HG03025 (cell line): ENCODE results near the gene CCSER1.
"Not testable (repeated sequence)": the region's sequence is repeated elsewhere in the genome, so short reads cannot be mapped to it uniquely, and the experiment has no call there.

Experiments
- ATAC-seq: cut with Tn5 transposase; IDR thresholded peaks from one replicate; pipeline ENCODE4 v1.9.1; 2021; ENCODE audit warnings: mild to moderate bottlenecking, moderate library complexity; ENCODE audit not compliant: unreplicated experiment, low FRiP score

Gene CCSER1

DNA sequence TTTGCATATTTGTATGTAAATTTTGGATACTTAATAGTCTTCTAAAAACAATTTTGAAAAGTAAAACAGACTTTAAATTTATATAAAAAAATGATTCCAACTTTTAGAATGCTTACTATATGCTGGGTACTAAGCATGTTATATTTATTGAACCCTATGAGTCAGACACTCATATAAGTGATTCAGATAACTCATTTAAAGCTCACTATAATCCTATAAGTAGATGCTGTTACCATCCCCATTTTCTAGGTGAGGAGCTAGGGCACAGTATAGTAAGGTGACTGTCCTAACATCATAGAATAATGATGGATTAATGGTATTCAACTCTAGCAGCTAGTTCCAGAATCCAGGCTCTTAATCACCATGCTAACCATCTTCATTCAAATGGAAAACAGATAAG lies 1299.5 kb downstream of the CCSER1 start:
- no peak for ATAC-seq

GRCh38 chr4:91427171-91427570 lies 1300.0 kb downstream of the CCSER1 start:
- ATAC-seq, result no peak

GRCh38 chr4:91434631-91435030 lies 1307.4 kb downstream of the CCSER1 start:
- ATAC-seq, result no peak

DNA sequence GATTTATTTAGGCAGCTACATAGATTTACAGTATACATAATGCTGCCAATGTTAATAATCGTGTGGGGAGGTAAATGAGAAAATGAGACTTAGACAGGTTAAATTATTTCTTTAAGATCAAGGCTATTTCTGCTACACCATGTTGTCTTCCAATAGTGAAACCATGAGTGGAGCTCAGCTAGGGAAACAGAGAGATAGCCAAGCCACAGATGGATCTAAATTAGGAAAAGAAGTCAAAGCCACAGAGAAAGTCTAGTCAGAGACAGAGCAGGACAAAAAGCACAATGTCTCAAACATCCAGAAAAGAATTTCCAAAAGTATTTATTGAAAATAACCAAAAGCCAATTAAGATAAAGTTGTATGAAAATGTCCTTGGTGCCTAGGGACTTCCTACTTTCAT lies 1309.4 kb downstream of the CCSER1 start:
- ATAC-seq, result no peak

- ATAC-seq, result no peak
These were observed 1320.0 kb downstream of the CCSER1 start for GRCh38 chr4:91447168-91447567.

GRCh38 chr4:91448668-91449330 lies 1321.6 kb downstream of the CCSER1 start:
- ATAC-seq, result no peak

DNA sequence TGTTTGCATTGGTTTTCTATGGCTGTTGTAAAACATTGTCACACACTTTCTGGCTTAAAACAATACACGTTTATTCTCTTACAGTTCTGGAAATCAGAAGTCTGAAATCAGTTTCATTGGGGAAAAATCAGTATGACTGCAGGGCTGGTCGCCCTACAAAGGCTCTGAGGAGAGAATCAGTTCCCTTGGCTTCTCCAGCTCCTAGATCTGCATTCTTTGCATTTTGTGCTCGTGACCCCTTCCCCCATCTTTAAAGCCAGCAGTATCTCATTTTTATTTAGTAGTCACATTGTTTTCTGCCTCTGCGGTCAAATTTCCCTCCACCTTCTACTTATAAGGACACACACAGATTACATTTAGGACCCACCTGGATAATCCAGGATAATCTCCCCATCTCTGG lies 1326.9 kb downstream of the CCSER1 start:
- no peak for ATAC-seq

DNA sequence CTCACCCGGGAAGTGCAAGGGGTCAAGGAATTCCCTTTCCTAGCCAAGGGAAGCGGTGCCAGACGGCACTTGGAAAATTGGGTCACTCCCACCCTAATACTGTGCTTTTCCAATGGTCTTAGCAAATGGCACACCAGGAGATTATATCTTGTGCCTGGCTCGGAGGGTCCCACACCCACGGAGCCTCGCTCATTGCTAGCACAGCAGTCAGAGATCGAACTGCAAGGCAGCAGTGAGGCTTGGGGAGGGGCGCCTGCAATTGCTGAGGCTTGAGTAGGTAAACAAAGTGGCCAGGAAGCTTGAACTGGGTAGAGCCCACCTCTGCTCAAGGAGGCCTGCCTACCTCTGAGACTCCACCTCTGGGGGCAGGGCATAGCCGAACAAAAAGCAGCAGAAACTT lies 1335.4 kb downstream of the CCSER1 start:
- not testable (repeated sequence) for ATAC-seq

DNA sequence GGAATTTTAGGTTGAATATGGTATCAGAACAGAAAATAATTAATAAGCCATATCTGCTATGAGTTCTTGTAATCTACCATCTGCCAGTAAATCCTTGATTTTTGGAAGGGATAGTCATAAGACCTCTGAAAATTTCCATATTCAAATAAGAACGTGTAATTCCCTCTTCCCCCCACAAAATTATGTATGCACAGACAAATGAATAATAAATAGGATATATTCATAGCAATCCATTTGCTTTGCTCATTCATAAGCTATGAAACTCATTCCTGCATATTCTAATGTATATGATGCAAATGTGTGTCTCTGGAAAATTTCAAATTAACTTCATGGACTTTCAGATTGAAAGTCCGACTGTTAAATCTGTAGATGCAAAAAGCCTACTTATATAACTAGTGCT lies 1343.5 kb downstream of the CCSER1 start:
- ATAC-seq, result no peak

- no peak for ATAC-seq
These were observed 1344.1 kb downstream of the CCSER1 start for GRCh38 chr4:91471280-91471679.

DNA sequence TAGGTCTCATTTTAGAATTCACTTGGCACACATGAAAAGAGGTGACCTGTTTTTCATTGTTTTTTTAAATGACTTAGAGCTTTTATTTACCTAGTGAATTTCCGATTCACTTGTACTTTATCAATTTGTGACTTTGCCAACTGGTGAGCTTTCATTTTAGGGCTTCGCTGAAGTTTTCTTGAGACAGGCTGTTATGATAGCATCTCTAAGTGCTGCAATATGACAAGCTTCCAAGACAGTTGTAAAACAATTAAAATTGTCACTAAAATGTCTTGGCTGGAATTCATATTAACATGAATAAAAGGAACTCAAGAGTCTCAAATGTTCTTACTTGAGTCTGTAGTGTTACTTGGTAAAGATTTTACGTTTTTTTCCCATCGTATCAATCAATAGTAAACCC lies 1344.9 kb downstream of the CCSER1 start:
- ATAC-seq, result no peak

DNA sequence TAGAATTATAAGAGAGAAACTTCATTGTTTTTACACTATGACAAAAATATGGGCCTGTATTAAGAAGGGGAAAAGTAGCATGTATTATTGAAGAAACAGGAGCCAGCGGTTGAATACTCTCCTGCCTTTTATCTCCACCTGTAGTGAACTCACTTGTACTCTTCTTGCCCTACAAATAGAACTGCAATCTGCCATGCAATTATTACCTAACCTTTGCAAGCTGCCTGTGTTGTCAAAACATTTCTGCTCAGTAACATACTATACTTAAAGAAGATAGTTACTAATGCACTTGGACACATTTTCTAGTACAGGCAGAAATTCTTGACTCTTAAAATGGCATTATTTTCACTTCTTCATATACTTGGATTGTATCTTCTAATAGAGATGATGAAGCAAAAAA lies 1358.2 kb downstream of the CCSER1 start:
- ATAC-seq, result no peak

GRCh38 chr4:91488946-91489345 lies 1361.8 kb downstream of the CCSER1 start:
- ATAC-seq, result no peak

GRCh38 chr4:91497892-91498291 lies 1370.7 kb downstream of the CCSER1 start:
- ATAC-seq, result no peak

DNA sequence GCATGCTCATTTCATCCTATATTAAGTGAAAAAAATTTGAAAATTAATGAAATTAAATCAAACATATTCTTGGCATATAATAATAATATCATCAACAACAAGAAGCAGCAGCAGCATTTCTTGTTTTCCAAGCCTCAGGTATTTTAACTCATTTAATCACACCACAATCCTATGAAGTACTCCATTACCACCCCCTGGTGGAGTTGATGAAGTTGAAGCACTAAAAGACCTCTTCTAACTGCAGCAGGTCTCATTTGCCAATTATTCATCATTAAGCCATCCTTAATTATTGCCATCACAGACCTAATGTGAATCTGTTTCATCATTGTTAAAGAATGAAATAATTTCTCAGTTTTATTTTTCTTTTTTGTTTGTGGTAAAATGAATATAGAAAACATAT lies 1375.2 kb downstream of the CCSER1 start:
- ATAC-seq, result no peak

GRCh38 chr4:91513326-91513725 lies 1386.1 kb downstream of the CCSER1 start:
- no peak for ATAC-seq

- ATAC-seq, result no peak
These were observed 1392.0 kb downstream of the CCSER1 start for GRCh38 chr4:91519155-91519554.

DNA sequence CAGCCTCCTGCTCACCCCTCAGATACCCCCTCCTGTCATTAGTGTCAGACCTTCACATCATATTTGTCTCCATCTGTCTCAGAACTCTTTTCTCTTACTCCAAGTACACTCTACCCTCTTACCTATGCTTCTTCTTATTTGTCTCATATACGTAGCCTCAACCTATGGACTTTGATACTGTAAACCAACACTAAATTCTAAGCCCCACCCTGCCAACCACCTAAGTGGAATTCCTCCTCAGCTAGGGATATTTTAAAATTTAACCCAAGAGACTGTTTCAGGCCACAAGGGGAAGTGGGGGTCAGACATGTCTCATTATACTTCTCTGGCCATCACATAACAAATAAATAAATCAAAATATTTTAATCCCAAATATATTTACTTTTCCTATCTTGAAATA lies 1398.4 kb downstream of the CCSER1 start:
- ATAC-seq, result no peak

DNA sequence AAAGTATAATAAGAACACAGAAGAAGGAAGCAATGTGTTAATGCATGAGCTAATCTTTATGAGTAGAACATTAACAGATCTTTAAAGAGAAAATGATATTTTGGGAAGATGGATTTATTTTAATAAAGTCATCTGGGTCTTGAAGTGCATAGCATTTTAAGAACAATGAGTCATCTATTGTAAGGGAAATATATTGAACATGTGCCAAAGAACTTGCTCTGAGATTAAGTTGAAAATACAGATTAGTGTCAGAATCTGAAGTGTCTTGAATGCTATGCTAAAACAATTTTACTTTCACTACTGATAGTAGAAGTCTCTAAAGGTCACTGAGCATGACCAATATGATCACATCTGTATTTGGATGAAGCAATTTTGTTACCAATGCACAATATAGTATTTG lies 1399.9 kb downstream of the CCSER1 start:
- ATAC-seq, result no peak

DNA sequence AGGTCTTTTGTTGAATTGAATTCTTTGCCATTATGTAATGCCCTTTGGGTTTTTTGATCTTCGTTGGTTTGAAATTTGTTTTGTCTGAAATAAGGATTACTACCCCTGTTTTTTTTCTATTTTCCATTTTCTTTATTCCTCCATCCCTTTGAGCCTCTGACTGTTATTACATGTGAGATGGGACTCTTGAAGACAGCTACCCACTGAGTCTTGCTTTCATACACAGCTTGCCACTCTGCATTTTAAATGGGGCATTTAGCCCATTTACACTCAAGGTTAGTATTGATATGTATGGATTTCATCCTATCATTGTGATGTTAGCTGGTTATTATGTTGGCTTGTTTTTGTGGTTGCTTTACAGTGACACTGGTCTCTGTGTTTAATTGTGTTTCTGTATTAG lies 1440.4 kb downstream of the CCSER1 start:
- no peak for ATAC-seq

GRCh38 chr4:91577864-91578263 lies 1450.7 kb downstream of the CCSER1 start:
- no peak for ATAC-seq

DNA sequence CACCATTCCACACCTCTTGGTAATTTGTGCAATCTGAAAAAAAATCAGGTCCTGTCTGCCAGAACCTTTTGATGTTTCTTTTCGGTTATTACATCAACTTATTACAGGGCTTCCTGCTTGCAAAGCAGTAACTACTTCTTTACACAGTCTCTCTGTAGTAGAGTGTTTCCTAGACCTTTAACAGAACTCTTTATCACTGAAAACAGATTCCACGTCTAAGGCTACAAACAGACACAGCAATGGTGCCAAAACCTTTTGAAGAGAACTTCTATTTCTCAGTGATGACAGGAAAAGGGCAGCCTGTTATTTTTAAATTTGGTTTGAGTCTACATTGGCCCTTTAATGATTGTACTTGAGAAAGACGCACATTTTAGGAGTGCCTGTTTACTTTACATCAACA lies 1463.1 kb downstream of the CCSER1 start:
- no peak for ATAC-seq

GRCh38 chr4:91592125-91592524 lies 1464.9 kb downstream of the CCSER1 start:
- no peak for ATAC-seq
